Amniotic stem cell (primary cell): ENCODE results near the gene VGF.
A peak's percentile ranks its signal among the peaks of the same experiment; 100 is the strongest.

ENCODE experiments used
- DNase-seq: peaks from one replicate; lab custom pipeline; 2025; lab: John Stamatoyannopoulos, UW

Gene VGF

GRCh38 chr7:101165958-101166647, 734 bp upstream of the VGF start:
- no peak for DNase-seq

- DNase-seq = no peak
Measured at GRCh38 chr7:101164071-101164840, 1.1 kb downstream of the VGF start.

DNA sequence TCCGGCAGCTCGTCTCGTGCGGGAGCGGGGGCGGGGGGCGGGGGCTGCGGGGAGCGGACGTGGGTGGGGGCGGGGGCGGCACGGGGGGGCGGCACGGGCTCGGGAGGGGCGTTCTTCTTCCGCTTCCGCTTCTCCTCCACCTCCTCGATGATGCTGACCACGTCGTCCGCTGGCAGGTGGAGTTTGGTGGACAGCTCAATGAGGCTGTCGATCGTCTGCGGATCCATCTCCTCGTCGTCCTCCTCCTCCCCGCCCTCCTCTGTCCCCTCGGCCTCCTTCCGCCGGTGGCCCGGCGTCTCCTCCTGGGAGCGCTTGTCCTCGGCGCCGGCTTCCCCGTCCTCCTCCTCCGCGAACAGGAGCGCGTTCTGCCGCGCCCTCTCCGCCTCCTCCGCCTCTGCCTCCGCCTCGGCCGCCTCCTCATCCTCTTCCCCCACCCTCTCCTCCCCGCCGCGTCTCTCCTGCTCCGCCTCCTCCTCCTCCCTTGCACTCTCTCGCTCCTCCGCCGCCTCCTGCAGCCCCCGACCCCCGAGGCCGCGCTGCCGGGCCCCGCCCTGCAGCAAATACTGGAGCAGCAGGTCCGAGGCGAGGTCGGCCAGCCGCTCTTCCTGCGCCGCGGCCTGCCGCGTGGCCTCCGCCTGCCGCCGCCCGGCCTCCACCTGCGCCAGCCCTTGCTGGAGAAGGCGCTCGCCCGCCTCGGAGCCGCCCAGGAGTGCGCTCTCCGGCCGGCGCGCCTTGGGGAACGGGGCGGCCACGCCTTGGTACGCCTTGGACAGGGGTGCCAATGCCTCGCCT, 1.9 kb downstream of the VGF start:
- DNase-seq = no peak

DNA sequence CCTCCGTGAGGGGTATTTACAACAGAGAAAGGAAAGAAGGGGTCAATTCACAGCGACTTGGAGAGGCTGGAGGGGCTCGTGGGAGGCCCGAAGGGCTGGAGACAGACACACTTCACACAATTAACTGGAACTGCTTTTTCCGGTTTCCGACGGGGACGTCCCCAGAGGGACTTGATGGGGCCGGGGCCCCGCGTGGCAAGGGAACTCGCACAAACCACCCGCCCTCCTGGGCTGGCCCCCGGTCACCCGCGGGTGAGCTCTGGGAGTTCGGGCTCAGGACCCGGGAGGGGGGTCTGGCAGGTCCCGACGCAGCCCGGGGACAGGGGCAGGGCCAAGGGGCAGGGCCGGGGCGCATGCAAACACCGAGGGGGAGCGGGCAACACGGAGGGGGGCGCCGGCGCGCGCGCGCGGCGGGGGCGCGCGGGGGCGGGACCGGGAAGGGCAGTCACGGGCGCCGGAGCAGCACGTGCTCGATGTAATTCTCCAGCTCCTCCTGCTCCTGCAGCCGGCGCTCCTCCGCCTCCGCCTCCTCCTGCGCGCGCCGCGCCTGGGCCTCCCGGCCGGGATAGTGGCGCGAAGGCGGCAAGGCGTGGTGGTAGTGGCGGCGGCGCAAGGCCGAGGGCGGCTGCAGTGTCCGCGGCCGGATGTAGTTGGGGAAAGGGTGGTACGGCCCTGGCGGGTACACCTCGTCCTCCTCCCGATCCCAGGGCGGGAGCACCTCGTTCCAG, 2.7 kb downstream of the VGF start:
- DNase-seq = no peak

GRCh38 chr7:101161692-101162471, 3.5 kb downstream of the VGF start:
- DNase-seq = no peak

- DNase-seq = no peak
Measured at GRCh38 chr7:101160910-101161309, 4.5 kb downstream of the VGF start.

DNA sequence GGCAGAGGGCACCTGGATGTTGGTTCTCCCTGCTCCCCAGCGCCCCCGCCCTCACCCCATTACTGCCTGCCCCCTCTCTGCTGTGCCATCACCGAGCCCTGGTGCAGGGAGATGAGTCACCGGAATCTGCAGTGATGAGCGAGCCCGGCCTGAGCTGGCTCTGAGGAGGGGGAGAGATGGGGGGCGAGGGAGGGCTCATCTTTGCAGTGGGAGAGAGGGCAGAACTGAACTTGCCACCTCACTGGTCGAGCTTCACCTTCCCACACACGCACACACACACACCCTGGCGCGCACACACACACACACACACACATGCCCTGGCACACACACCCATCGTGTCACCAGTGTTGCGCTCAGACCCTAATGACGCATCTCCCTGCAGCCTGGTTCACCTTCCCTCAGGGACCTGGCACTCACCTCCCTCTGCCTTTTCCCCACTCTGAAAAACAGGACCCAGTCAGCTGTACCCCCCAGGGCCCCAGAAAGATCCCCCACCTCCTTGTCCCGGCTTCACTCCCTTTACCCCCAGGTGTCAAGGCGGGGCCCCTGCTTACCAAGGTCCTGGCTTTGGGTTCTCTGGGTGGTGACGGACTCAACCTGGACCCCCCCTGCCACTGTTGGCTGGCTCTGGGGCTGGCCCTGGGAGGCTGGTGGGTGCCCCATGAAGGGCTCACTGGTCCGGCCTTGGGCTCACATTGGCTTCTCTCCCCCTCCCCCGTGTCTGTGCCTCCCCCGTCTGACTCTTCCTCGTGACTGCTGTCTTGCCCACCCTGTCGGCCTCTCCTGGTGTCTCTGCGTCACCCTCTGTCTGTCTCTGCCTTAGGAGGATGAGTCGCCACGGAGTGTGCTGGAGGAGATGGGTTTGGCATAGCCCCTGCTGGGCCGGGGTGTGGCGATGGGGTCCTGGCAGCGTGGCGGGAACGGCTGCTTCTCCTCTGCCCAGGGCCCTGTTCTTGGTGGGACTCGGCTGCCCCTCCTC, 5.4 kb downstream of the VGF start:
- no peak for DNase-seq

GRCh38 chr7:101156866-101157589, 8.3 kb downstream of the VGF start:
- DNase-seq = no peak

DNA sequence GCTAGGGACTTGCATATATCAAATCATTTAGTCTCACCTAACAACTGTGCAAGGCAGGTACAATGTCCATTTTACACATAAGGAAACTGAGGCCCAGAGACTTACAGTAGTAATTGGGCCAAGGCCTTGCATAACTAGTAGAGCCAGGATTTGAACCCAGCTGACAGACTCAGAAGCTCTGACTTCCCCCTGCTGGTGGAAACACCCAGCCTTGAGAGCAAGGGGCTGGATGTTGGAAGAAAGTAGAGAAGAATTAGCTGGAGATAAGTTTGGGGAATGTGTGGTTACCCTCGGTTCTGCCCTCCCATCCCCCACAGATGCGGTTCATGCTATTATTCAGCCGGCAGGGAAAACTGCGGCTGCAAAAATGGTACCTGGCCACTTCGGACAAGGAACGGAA, 9.1 kb downstream of the VGF start:
- no peak for DNase-seq

DNA sequence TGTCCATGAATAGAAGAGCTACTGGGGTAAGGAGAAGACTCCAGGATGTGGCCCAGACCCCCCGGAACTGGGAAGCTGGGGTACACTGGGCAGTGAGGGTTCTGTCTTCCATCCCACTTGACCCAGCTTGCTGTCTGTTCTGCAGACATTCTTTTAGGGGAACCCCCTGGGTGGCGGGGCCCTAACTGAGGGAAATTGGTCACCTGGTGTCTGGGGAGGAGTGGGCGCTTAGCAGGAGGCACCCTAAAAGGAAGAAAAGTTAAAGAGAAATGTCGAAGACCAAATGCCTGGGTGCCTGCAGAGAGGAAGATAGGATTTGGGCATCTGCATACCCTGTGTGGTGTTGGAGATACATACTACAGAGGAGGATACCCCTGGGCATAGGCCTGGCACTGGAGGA, 10.1 kb downstream of the VGF start:
- DNase-seq = no peak

DNA sequence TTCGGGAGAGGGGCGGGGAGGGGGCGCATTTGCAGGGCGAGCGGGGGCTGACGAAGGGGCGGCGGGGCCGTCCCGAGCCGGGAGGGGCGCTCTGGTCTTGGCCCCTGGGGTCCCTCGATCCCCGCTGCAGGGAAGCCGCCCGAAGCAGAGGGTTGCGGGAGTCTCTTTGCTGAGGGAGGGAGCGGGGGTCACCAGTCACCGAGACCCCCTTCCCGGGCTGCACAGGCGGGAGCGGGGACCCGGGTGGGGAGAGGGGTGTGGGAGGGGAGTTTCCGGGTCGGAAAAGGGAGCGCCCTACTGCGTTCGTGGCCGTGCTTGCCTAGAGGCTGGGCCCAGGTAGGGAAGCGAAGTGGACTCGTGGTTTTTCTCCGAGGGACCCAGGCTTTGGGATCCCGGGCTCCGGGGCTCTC, 10.7 kb downstream of the VGF start:
- no peak for DNase-seq

GRCh38 chr7:101153969-101154692, 11.2 kb downstream of the VGF start, which contains the start of gene AP1S1:
Gene AP1S1 (plus strand): TSS chr7:101154476. CDS start chr7:101154515, 39 bp downstream.
- peak; percentile 70 for DNase-seq

GRCh38 chr7:101151908-101152651, 13.3 kb downstream of the VGF start:
- no peak for DNase-seq

DNA sequence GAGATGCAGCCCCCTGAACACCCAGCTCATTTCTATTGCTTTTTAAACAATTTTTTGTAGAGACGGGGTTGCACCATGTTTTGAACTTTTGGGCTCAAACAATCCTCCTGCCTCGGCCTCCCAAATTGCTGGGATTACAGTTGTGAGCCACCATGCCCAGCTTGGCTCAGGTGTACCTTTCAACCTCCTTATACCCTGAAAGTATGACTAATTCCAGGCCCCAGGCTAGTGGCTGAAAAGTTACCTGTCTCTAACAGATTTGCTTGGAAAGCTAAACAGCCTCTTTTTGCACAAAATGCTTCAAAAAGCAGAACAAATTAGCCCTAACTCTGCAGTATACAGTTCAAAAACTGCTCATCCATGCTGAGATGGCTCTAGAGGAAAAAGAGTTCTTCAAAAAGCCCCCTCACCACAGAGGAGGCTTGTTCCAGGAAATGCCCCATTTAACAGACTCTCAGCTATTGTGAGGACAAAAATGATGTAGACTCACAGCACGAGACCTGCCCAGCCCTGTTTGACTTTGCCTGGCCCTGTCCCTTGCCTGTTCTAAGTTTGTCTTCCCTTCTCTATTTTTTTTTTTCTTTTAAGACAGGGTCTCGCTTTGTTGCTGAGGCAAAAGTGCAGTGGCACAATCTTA, 24.5 kb downstream of the VGF start:
- DNase-seq = no peak

GRCh38 chr7:101140339-101140699, 25.1 kb downstream of the VGF start:
- DNase-seq = no peak

DNA sequence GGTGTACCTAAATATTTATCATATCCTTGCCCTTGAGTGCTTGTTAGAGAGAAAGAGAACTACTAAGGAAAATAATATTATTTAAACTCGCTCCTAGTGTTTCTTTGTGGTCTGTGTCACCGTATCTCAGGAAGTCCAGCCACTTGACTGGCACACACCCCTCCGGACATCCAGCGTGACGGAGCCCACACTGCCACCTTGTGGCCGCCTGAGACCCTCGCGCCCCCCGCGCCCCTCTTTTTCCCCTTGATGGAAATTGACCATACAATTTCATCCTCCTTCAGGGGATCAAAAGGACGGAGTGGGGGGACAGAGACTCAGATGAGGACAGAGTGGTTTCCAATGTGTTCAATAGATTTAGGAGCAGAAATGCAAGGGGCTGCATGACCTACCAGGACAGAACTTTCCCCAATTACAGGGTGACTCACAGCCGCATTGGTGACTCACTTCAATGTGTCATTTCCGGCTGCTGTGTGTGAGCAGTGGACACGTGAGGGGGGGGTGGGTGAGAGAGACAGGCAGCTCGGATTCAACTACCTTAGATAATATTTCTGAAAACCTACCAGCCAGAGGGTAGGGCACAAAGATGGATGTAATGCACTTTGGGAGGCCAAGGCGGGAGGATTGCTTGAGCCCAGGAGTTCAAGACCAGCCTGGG, 27.0 kb downstream of the VGF start:
- DNase-seq = peak; percentile 89

GRCh38 chr7:101137651-101138212, 27.6 kb downstream of the VGF start:
- DNase-seq = no peak
